SK-N-SH (cell line): Measurements from ENCODE around the gene BUD31. TPM values are rescaled to one million over a fixed set of nuclear protein-coding genes. Genes with fewer than 3 reads are reported as not detected.

Experiments used
- CTCF ChIA-PET: fragments of 300-600, 350-600 bp; formaldehyde crosslinking; extraction: SDS; loops from one replicate; lab custom pipeline; 2021; lab: Yijun Ruan, JAX
- POLR2A ChIA-PET: fragments of 350-600 bp; sonication (Branson Sonifier 250); formaldehyde crosslinking; extraction: SDS; loops from one replicate; lab custom pipeline; 2020; ENCODE audit warnings: antibody characterized with exemption, inconsistent platforms; lab: Yijun Ruan, JAX
- DNase-seq: peaks from one replicate; pipeline ENCODE4 v3.0.0; 2012
- H2AFZ ChIP-seq: fragments of 200-600 bp; sonication (generic); 2 replicates; pipeline ENCODE4 v1.8.1; 2016; ENCODE audit warnings: antibody characterized with exemption, mild to moderate bottlenecking, low read depth
- H3F3A ChIP-seq: fragments of 200-600 bp; sonication (generic); replicated peaks from 2 replicates; pipeline ENCODE3; 2016; ENCODE audit warnings: antibody characterized with exemption, mild to moderate bottlenecking; ENCODE audit not compliant: insufficient read depth
- H3K27ac ChIP-seq, 2 experiments: fragments of 200-500 bp in 1 of 2; fragments of 200-600 bp in 1 of 2; sonication (Bioruptor generic) in 1 of 2; sonication (generic), shearing (Covaris generic) in 1 of 2; 2 replicates each; pipeline versions ENCODE4 v1.5.1 to v1.6.1; 2014 to 2016; ENCODE audit warnings: low read depth in 2 of 2, inconsistent platforms in 1 of 2, low read length in 1 of 2, mild to moderate bottlenecking in 1 of 2, mixed read lengths in 1 of 2
- H3K27me3 ChIP-seq: fragments of 200-600 bp; sonication (generic), shearing (Covaris generic); 2 replicates; pipeline ENCODE4 v1.6.1; 2016; ENCODE audit warnings: mixed run types; ENCODE audit not compliant: insufficient read depth
- H3K36me3 ChIP-seq, 2 experiments: fragments of 200-500 bp in 1 of 2; fragments of 200-600 bp in 1 of 2; sonication (Bioruptor generic) in 1 of 2; sonication (generic) in 1 of 2; replicated peaks in 1 of 2; 2 replicates each; pipeline versions ENCODE3 to v1.5.1; 2014 to 2016; ENCODE audit warnings: low read length in 1 of 2, mild to moderate bottlenecking in 1 of 2; ENCODE audit not compliant: insufficient read depth in 2 of 2, control insufficient read depth in 1 of 2
- H3K4me1 ChIP-seq, 2 experiments: fragments of 200-500 bp in 1 of 2; fragments of 200-600 bp in 1 of 2; sonication (Bioruptor generic) in 1 of 2; sonication (generic), shearing (Covaris generic) in 1 of 2; 2 replicates each; pipeline versions ENCODE4 v1.5.1 to v1.6.1; 2014 to 2016; ENCODE audit warnings: low read depth in 1 of 2, low read length in 1 of 2, mixed run types in 1 of 2; ENCODE audit not compliant: insufficient read depth in 2 of 2, control insufficient read depth in 1 of 2
- H3K4me2 ChIP-seq: fragments of 200-600 bp; sonication (generic), shearing (Covaris generic); 2 replicates; pipeline ENCODE4 v1.6.1; 2017; ENCODE audit warnings: mixed run types
- H3K4me3 ChIP-seq, 2 experiments: fragments of 200-500 bp in 1 of 2; fragments of 200-600 bp in 1 of 2; sonication (Bioruptor generic) in 1 of 2; sonication (generic), shearing (Covaris generic) in 1 of 2; 2 replicates each; pipeline versions ENCODE4 v1.5.1 to v1.8.1; 2014 to 2016; ENCODE audit warnings: low read depth in 2 of 2, inconsistent platforms in 1 of 2, low read length in 1 of 2, mild to moderate bottlenecking in 1 of 2, mixed read lengths in 1 of 2, moderate library complexity in 1 of 2
- H3K79me2 ChIP-seq: fragments of 200-600 bp; sonication (generic); 2 replicates; pipeline ENCODE4 v1.8.1; 2017; ENCODE audit warnings: mild to moderate bottlenecking; ENCODE audit not compliant: insufficient read depth
- H3K9ac ChIP-seq: fragments of 200-600 bp; sonication (generic); 2 replicates; pipeline ENCODE4 v1.6.1; 2017; ENCODE audit warnings: mixed run types
- H3K9me2 ChIP-seq: fragments of 200-600 bp; sonication (generic); 2 replicates; pipeline ENCODE4 v1.6.1; 2017; ENCODE audit warnings: mixed run types
- H3K9me3 ChIP-seq: fragments of 200-600 bp; sonication (generic); 2 replicates; pipeline ENCODE4 v1.6.1; 2017; ENCODE audit warnings: mixed run types, mild to moderate bottlenecking, moderate library complexity
- H4K20me1 ChIP-seq: fragments of 200-600 bp; sonication (generic); 2 replicates; pipeline ENCODE4 v1.6.1; 2017; ENCODE audit warnings: mild to moderate bottlenecking, mixed run types; ENCODE audit not compliant: insufficient read depth
- CHD2 ChIP-seq: fragments of 150-350 bp; IDR thresholded peaks from 2 replicates; pipeline ENCODE4 v1.6.1; 2018; ENCODE audit warnings: low read length; ENCODE audit not compliant: partially characterized antibody
- ELF1 ChIP-seq: IDR thresholded peaks from 2 replicates; pipeline ENCODE4 v1.4.0; 2012
- FOSL2 ChIP-seq: IDR thresholded peaks from 2 replicates; pipeline ENCODE4 v1.4.0; 2012; ENCODE audit warnings: low read depth, mild to moderate bottlenecking, moderate library complexity, borderline replicate concordance
- FOXJ3 ChIP-seq: sonication (generic); formaldehyde crosslinking; IDR thresholded peaks from 2 replicates; pipeline ENCODE4 v1.5.1; 2020; ENCODE audit warnings: mild to moderate bottlenecking, missing genetic modification reagents
- FOXM1 ChIP-seq: IDR thresholded peaks from 2 replicates; pipeline ENCODE4 v1.4.0; 2012; ENCODE audit warnings: low read depth, mild to moderate bottlenecking
- GABPA ChIP-seq: IDR thresholded peaks from 2 replicates; pipeline ENCODE4 v1.4.0; 2012; ENCODE audit warnings: low read depth, mild to moderate bottlenecking
- IRF3 ChIP-seq: fragments of 150-350 bp; IDR thresholded peaks from 2 replicates; pipeline ENCODE4 v1.6.1; 2016; ENCODE audit warnings: mild to moderate bottlenecking, low read depth, low read length
- NFIC ChIP-seq: IDR thresholded peaks from 2 replicates; pipeline ENCODE4 v1.4.0; 2012; ENCODE audit warnings: borderline replicate concordance
- NRF1 ChIP-seq: IDR thresholded peaks from 2 replicates; pipeline ENCODE4 v1.6.1; 2012; ENCODE audit warnings: low read depth, mild to moderate bottlenecking, low read length
- PBX3 ChIP-seq: IDR thresholded peaks from 2 replicates; pipeline ENCODE4; 2012
- POLR2AphosphoS5 ChIP-seq: IDR thresholded peaks from 2 replicates; pipeline ENCODE4 v1.6.1; 2012; ENCODE audit warnings: low read depth, low read length
- RFX5 ChIP-seq: IDR thresholded peaks from 2 replicates; pipeline ENCODE4 v1.6.1; 2012; ENCODE audit warnings: mild to moderate bottlenecking, improper control_type of control experiment, low read length
- RXRA ChIP-seq: IDR thresholded peaks from 2 replicates; pipeline ENCODE4 v1.4.0; 2012; ENCODE audit warnings: low read depth, mild to moderate bottlenecking, borderline replicate concordance
- SMC3 ChIP-seq: IDR thresholded peaks from 2 replicates; pipeline ENCODE4 v1.6.1; 2012; ENCODE audit warnings: low read depth, low read length, improper control_type of control experiment
- TAF1 ChIP-seq: IDR thresholded peaks from 2 replicates; pipeline ENCODE4 v1.6.1; 2012; ENCODE audit warnings: low read depth, mild to moderate bottlenecking, low read length, moderate library complexity, borderline replicate concordance
- TEAD4 ChIP-seq: IDR thresholded peaks from 2 replicates; pipeline ENCODE4 v1.4.0; 2012; ENCODE audit warnings: mild to moderate bottlenecking, borderline replicate concordance; ENCODE audit not compliant: insufficient read depth
- USF2 ChIP-seq: fragments of 150-350 bp; IDR thresholded peaks from 2 replicates; pipeline ENCODE4 v1.6.1; 2017; ENCODE audit warnings: antibody characterized with exemption, low read length, low read depth, borderline replicate concordance
- YY1 ChIP-seq: IDR thresholded peaks from 2 replicates; pipeline ENCODE4 v1.4.0; 2012; ENCODE audit warnings: low read depth, mild to moderate bottlenecking
- ZBTB33 ChIP-seq: IDR thresholded peaks from 2 replicates; pipeline ENCODE4 v1.4.0; 2012; ENCODE audit warnings: low read depth, borderline replicate concordance
- WGBS: methylation state at CpG from one replicate; pipeline ENCODE4 v1.1.6; 2017; ENCODE audit warnings: low lambda C conversion rate; 5-methylcytosine and 5-hydroxymethylcytosine counted together
- polyA plus RNA-seq, 3 experiments: library from polyadenylated mRNA; depleted of rRNA; stranded (reverse); fragments of >200 nt; gene quantifications; 2 replicates each; pipeline ENCODE4 v1.2.3, GENCODE V29; 2012

The BUD31 gene
- polyA plus RNA-seq, 1 of the 3 experiments (the other 2 are of a cell fraction) = 162 TPM

GRCh38 chr7:99394188-99394502 lies 14.6 kb upstream of the BUD31 start:
- 96% methylated on average over 4 of the region's 4 CpGs for WGBS
- CTCF ChIA-PET = interaction anchor here (0.9 to 3.2 kb wide), 4 partner anchors 9 to 81 kb away, joined by 3 to 11 read pairs (median 5); no protein-coding TSS in a partner anchor
- Histone ChIP-seq H3K9me3 (no peaks in the 10 kb centered on the region), H2AFZ (no peak overlapping the region), H3K27ac (peak overlapping the region in 1 of 2 experiments; percentile 67; a peak in 1 of 4 replicates), H4K20me1 (peaks cover 47% of the 10 kb centered on the region), H3K79me2 (peaks cover 18% of the 10 kb centered on the region; the same call in 1 of the 2 replicates), H3K9ac (no peak overlapping the region), H3K9me2 (no peaks in the 10 kb centered on the region), H3K36me3 (peaks cover 57 to 65% of the 10 kb centered on the region in 2 experiments), H3K4me3 (no peak overlapping the region), H3K4me1 (peaks cover 0 to 17% of the 10 kb centered on the region in 2 experiments; a peak in 1 of 4 replicates), H3K27me3 (no peaks in the 10 kb centered on the region), H3K4me2 (no peak overlapping the region), H3F3A (peaks cover 80% of the 10 kb centered on the region)
- POLR2A ChIA-PET = interaction anchor here (1.1 to 10.2 kb wide), 5 partner anchors 9 to 707 kb away, joined by 3 to 102 read pairs (median 7); partner anchors contain the start of genes AP4M1, BUD31, MCM7 and PDAP1
- no peak for DNase-seq
- TF ChIP-seq CHD2 (no peak), ELF1 (no peak), USF2 (no peak), POLR2AphosphoS5 (no peak), PBX3 (no peak), NRF1 (no peak), YY1 (no peak), ZBTB33 (no peak), FOXM1 (no peak), RXRA (no peak), SMC3 (no peak), FOXJ3 (CRISPR knock-in tag) (no peak), RFX5 (no peak), TAF1 (no peak), TEAD4 (no peak), GABPA (no peak), FOSL2 (no peak), IRF3 (no peak), NFIC (no peak)
